ENCODE measurements around the gene RBM33. TPM values are rescaled to one million over a fixed set of nuclear protein-coding genes. Genes with fewer than 3 reads are reported as not detected.

Gene RBM33
- polyA plus RNA-seq, 2 of the 4 experiments (the other 2 are of a cell fraction), result 21.7 to 21.9 TPM

- H3K4me2 ChIP-seq, result peak overlapping the region; percentile 94
- peaks cover 37% of the 10 kb centered on the region for H3K9me3 ChIP-seq
- H3K27ac ChIP-seq, result no peak overlapping the region
- peaks cover 19% of the 10 kb centered on the region; the same call in 2 of the 3 replicates for H3K4me1 ChIP-seq
- no peak for ATAC-seq
- 79% methylated on average over 7 of the region's 7 CpGs for WGBS (ENCODE audit: missing lambda C conversion rate)
- ChIA-PET CTCF (no interaction called here), POLR2A (no interaction called here)
- TF ChIP-seq NPAS2 (CRISPR knock-in tag; IDR thresholded peaks at IDR 0.05; ENCODE audit: borderline replicate concordance), result no peak
- TF ChIP-seq MYC (IDR thresholded peaks at IDR 0.05; ENCODE audit: borderline replicate concordance, low read length), result no peak
- TF ChIP-seq FOSB (CRISPR knock-in tag; IDR thresholded peaks at IDR 0.05), result no peak
- TF ChIP-seq, protein P1, sequence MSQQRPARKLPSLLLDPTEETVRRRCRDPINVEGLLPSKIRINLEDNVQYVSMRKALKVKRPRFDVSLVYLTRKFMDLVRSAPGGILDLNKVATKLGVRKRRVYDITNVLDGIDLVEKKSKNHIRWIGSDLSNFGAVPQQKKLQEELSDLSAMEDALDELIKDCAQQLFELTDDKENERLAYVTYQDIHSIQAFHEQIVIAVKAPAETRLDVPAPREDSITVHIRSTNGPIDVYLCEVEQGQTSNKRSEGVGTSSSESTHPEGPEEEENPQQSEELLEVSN (IDR thresholded peaks at IDR 0.05; ENCODE audit: borderline replicate concordance, low read depth), result no peak
- TF ChIP-seq RARB (CRISPR knock-in tag; IDR thresholded peaks at IDR 0.05), result no peak
- TF ChIP-seq MAZ (IDR thresholded peaks at IDR 0.05; ENCODE audit: borderline replicate concordance, low read depth, low read length), result no peak
- no peak for TF ChIP-seq ZC3H11A (IDR thresholded peaks at IDR 0.05)
- no peak for TF ChIP-seq FOSL2 (IDR thresholded peaks at IDR 0.05)
- no peak for TF ChIP-seq FOSL2 (CRISPR knock-in tag; IDR thresholded peaks at IDR 0.05)
- no peak for TF ChIP-seq ZSCAN20 (CRISPR knock-in tag; IDR thresholded peaks at IDR 0.05)
- TF ChIP-seq EHF (CRISPR knock-in tag; IDR thresholded peaks at IDR 0.05), result no peak
- TF ChIP-seq CBX8 (IDR thresholded peaks at IDR 0.05), result no peak
- TF ChIP-seq TP53 (CRISPR knock-in tag; IDR thresholded peaks at IDR 0.05), result no peak
- TF ChIP-seq HOXB13 (CRISPR knock-in tag; IDR thresholded peaks at IDR 0.05; ENCODE audit: low read depth), result no peak
- TF ChIP-seq FOXS1 (CRISPR knock-in tag; IDR thresholded peaks at IDR 0.05), result no peak
- no peak for TF ChIP-seq ZNF302 (CRISPR knock-in tag; IDR thresholded peaks at IDR 0.05)
- H3K4me3 ChIP-seq, result no peak overlapping the region
- no peak for DNase-seq (ENCODE audit: low read depth in 1 of 2, low spot score in 1 of 2)
- FAIRE-seq, result no peak
These were observed 2.2 kb downstream of the RBM33 start for GRCh38 chr7:155646669-155647068.

DNA sequence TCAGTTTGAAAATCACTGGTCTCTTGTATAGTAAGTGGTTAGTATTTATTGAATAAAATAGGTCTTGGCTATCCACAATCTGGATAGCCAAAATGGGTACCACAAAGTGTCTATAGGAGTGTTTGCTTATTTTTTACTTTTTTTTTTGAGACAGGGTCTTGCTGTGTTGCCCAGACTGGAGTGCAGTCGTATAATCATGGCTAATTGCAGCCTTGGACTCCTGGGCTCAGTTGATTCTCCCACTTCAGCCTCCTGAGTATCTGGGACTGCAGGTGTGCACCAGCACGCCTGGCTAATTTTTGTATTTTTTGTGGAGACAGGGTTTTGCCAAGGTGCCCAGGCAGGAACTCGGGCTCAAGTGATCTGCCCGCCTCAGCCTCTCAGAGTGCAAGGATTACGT lies 2.8 kb downstream of the RBM33 start:
- H3K4me1 ChIP-seq, result peaks cover 23% of the 10 kb centered on the region
- no peak overlapping the region for H3K4me3 ChIP-seq
- H3K9me3 ChIP-seq, result peaks cover 33% of the 10 kb centered on the region
- H3K27ac ChIP-seq, result no peak overlapping the region
- ChIA-PET CTCF (no interaction called here), POLR2A (no interaction called here)
- no peak overlapping the region for H3K4me2 ChIP-seq
- 69% methylated on average over 5 of the region's 5 CpGs for WGBS (ENCODE audit: missing lambda C conversion rate)
- FAIRE-seq, result no peak
- TF ChIP-seq HMGXB4 (CRISPR knock-in tag; IDR thresholded peaks at IDR 0.05; ENCODE audit: borderline replicate concordance), result no peak
- TF ChIP-seq ZFP36 (IDR thresholded peaks at IDR 0.05; ENCODE audit: borderline replicate concordance, partially characterized antibody), result no peak
- no peak for TF ChIP-seq TP53 (CRISPR knock-in tag; IDR thresholded peaks at IDR 0.05)
- no peak for TF ChIP-seq RFX5 (IDR thresholded peaks at IDR 0.05)
- TF ChIP-seq JUNB (IDR thresholded peaks at IDR 0.05), result no peak
- no peak for TF ChIP-seq MAZ (IDR thresholded peaks at IDR 0.05; ENCODE audit: borderline replicate concordance, low read depth, low read length)
- TF ChIP-seq NFE2L2 (conservative IDR thresholded peaks at IDR 0.05; ENCODE audit: low read length), result no peak
- TF ChIP-seq MAFK (IDR thresholded peaks at IDR 0.05; ENCODE audit: partially characterized antibody), result no peak
- TF ChIP-seq, protein P2, sequence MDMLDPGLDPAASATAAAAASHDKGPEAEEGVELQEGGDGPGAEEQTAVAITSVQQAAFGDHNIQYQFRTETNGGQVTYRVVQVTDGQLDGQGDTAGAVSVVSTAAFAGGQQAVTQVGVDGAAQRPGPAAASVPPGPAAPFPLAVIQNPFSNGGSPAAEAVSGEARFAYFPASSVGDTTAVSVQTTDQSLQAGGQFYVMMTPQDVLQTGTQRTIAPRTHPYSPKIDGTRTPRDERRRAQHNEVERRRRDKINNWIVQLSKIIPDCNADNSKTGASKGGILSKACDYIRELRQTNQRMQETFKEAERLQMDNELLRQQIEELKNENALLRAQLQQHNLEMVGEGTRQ (IDR thresholded peaks at IDR 0.05), result no peak
- ATAC-seq, result no peak
- no peak for DNase-seq (ENCODE audit: low read depth in 1 of 2, low spot score in 1 of 2)

DNA sequence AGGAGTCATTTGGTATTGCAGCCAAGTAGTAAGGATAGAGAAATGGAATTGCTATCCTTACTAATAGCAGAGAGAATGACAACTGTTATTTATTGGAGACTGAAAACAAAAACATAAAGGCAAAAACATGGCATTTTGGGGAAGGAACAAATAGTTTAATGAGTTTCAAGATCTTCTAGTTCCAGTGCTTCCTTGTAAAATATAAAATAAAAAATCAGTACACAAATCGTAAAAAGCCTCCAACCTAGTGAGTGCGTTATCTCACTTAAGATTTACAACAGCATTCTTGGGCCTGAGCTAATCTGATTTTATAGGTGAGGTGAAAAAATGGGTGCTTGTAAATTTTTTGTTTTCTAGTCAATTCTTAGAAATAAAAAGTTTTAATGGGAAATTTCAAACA lies 3.3 kb downstream of the RBM33 start:
- Histone ChIP-seq H3K27ac (no peak overlapping the region), H3K4me2 (no peak overlapping the region), H3K4me1 (peaks cover 27% of the 10 kb centered on the region), H3K4me3 (no peak overlapping the region), H3K9me3 (peaks cover 33% of the 10 kb centered on the region)
- no peak for FAIRE-seq
- WGBS (ENCODE audit: missing lambda C conversion rate), result 94% methylated on average over 2 of the region's 2 CpGs
- no peak for ATAC-seq
- no peak for DNase-seq (ENCODE audit: low read depth in 1 of 2, low spot score in 1 of 2)
- ChIA-PET POLR2A (no interaction called here), CTCF (no interaction called here)
- TF ChIP-seq POLR2A (IDR thresholded peaks at IDR 0.05; ENCODE audit: low read length) (no peak), HDAC2 (IDR thresholded peaks at IDR 0.05) (no peak), KDM5A (IDR thresholded peaks at IDR 0.05) (no peak), HOXA7 (CRISPR knock-in tag; IDR thresholded peaks at IDR 0.05) (no peak), RNF2 (IDR thresholded peaks at IDR 0.05; ENCODE audit: borderline replicate concordance, low read depth) (no peak), CEBPB (IDR thresholded peaks at IDR 0.05) (no peak), TP53 (CRISPR knock-in tag; IDR thresholded peaks at IDR 0.05) (no peak), CBX8 (IDR thresholded peaks at IDR 0.05) (no peak), ZSCAN20 (CRISPR knock-in tag; IDR thresholded peaks at IDR 0.05) (no peak), JUN (IDR thresholded peaks at IDR 0.05) (no peak), CHD4 (IDR thresholded peaks at IDR 0.05; ENCODE audit: borderline replicate concordance) (no peak), NR3C1 (IDR thresholded peaks at IDR 0.05) (no peak), PHF8 (IDR thresholded peaks at IDR 0.05; ENCODE audit: borderline replicate concordance, low read depth) (no peak), TFCP2L1 (CRISPR knock-in tag; IDR thresholded peaks at IDR 0.05) (no peak), EHF (CRISPR knock-in tag; IDR thresholded peaks at IDR 0.05) (no peak), CBX2 (IDR thresholded peaks at IDR 0.05; ENCODE audit: borderline replicate concordance, low read depth) (no peak), NFE2L2 (conservative IDR thresholded peaks at IDR 0.05; ENCODE audit: low read length) (no peak)
- TF ChIP-seq, protein P2 (IDR thresholded peaks at IDR 0.05), result no peak

All from A549 (cell line).